KMS-11 (cell line): ENCODE measurements around the gene PTPRN2.
"Not testable (repeated sequence)": the region's sequence is repeated elsewhere in the genome, so short reads cannot be mapped to it uniquely, and the experiment has no call there.

Source experiments
- H2AFZ ChIP-seq: fragments of 200-600 bp; sonication (generic); 2 replicates; pipeline ENCODE4 v1.6.1; 2016; ENCODE audit warnings: antibody characterized with exemption, mixed run types, low read depth
- H3K27ac ChIP-seq: fragments of 200-600 bp; sonication (generic); 2 replicates; pipeline ENCODE4 v1.6.1; 2016; ENCODE audit warnings: mild to moderate bottlenecking, mixed run types
- H3K27me3 ChIP-seq: fragments of 200-600 bp; sonication (generic); 2 replicates; pipeline ENCODE4 v1.6.1; 2017; ENCODE audit warnings: mild to moderate bottlenecking, low read depth, mixed run types, moderate library complexity; ENCODE audit not compliant: insufficient read depth
- H3K36me3 ChIP-seq: fragments of 200-600 bp; sonication (generic); 2 replicates; pipeline ENCODE4 v1.6.1; 2017; ENCODE audit warnings: mild to moderate bottlenecking, mixed run types; ENCODE audit not compliant: insufficient read depth
- H3K4me1 ChIP-seq: fragments of 200-600 bp; sonication (generic); 2 replicates; pipeline ENCODE4 v1.6.1; 2016; ENCODE audit warnings: mild to moderate bottlenecking, low read depth, mixed run types; ENCODE audit not compliant: poor library complexity, severe bottlenecking
- H3K4me2 ChIP-seq: fragments of 200-600 bp; sonication (generic); 2 replicates; pipeline ENCODE4 v1.7.0; 2016; ENCODE audit warnings: mild to moderate bottlenecking, mixed run types
- H3K4me3 ChIP-seq: fragments of 200-600 bp; sonication (generic); IDR thresholded peaks from 2 replicates; pipeline ENCODE4 v1.6.1; 2017; ENCODE audit warnings: low read depth, low read length, mixed read lengths; ENCODE audit not compliant: insufficient read depth
- H3K79me2 ChIP-seq: fragments of 200-600 bp; sonication (generic); 2 replicates; pipeline ENCODE4 v1.6.1; 2016; ENCODE audit warnings: low read depth, mixed run types; ENCODE audit not compliant: insufficient read depth
- H3K9ac ChIP-seq: fragments of 200-600 bp; sonication (generic); 2 replicates; pipeline ENCODE4 v1.6.1; 2016; ENCODE audit warnings: mild to moderate bottlenecking, mixed run types
- H4K20me1 ChIP-seq: fragments of 200-600 bp; sonication (generic); 2 replicates; pipeline ENCODE4 v1.6.1; 2016; ENCODE audit warnings: mild to moderate bottlenecking, mixed run types; ENCODE audit not compliant: insufficient read depth
- CTCF ChIP-seq: fragments of 200-600 bp; sonication (generic); conservative IDR thresholded peaks from 2 replicates; pipeline ENCODE4 v1.6.1; 2017; ENCODE audit warnings: low read depth, mild to moderate bottlenecking, antibody characterized with exemption, low read length, moderate library complexity, mixed read lengths

Gene PTPRN2

GRCh38 chr7:158206341-158206740 lies 381.3 kb downstream of the PTPRN2 start:
- Histone ChIP-seq H3K79me2 (no peaks in the 10 kb centered on the region), H4K20me1 (no peaks in the 10 kb centered on the region), H3K4me2 (no peak overlapping the region), H3K36me3 (no peaks in the 10 kb centered on the region), H3K27ac (no peak overlapping the region), H2AFZ (no peak overlapping the region), H3K9ac (no peak overlapping the region), H3K4me3 (no peak overlapping the region), H3K27me3 (no peaks in the 10 kb centered on the region), H3K4me1 (no peaks in the 10 kb centered on the region)
- TF ChIP-seq CTCF: no peak

GRCh38 chr7:158204453-158204852 lies 383.2 kb downstream of the PTPRN2 start:
- no peaks in the 10 kb centered on the region for H4K20me1 ChIP-seq

GRCh38 chr7:158203948-158204347 lies 383.7 kb downstream of the PTPRN2 start:
- not testable (repeated sequence) for H2AFZ ChIP-seq, H3K9ac ChIP-seq, H3K27me3 ChIP-seq, H3K79me2 ChIP-seq, H3K36me3 ChIP-seq, H3K4me2 ChIP-seq, H3K27ac ChIP-seq, H3K4me1 ChIP-seq, H3K4me3 ChIP-seq, H4K20me1 ChIP-seq

More at GRCh38 chr7:158204453-158204852, 383.2 kb downstream of the PTPRN2 start:
- Histone ChIP-seq H3K27ac (no peak overlapping the region), H3K4me3 (no peak overlapping the region), H2AFZ (no peak overlapping the region), H3K4me1 (no peaks in the 10 kb centered on the region), H3K79me2 (no peaks in the 10 kb centered on the region), H3K4me2 (no peak overlapping the region), H3K27me3 (no peaks in the 10 kb centered on the region), H3K36me3 (no peaks in the 10 kb centered on the region), H3K9ac (no peak overlapping the region)
- no peak for TF ChIP-seq CTCF

- no peaks in the 10 kb centered on the region for H3K79me2 ChIP-seq
- H3K36me3 ChIP-seq: no peaks in the 10 kb centered on the region
- no peaks in the 10 kb centered on the region for H4K20me1 ChIP-seq
- H3K9ac ChIP-seq: no peak overlapping the region
- no peaks in the 10 kb centered on the region for H3K4me1 ChIP-seq
- H3K4me2 ChIP-seq: no peak overlapping the region
- no peak overlapping the region for H3K4me3 ChIP-seq
- no peak overlapping the region for H2AFZ ChIP-seq
- H3K27ac ChIP-seq: no peak overlapping the region
- no peak for TF ChIP-seq CTCF
- peaks cover 8% of the 10 kb centered on the region; the same call in 1 of the 2 replicates for H3K27me3 ChIP-seq
Measured at GRCh38 chr7:158194365-158194900, 393.2 kb downstream of the PTPRN2 start.

GRCh38 chr7:158193446-158193845 lies 394.2 kb downstream of the PTPRN2 start:
- Histone ChIP-seq H3K36me3 (no peaks in the 10 kb centered on the region), H2AFZ (no peak overlapping the region), H3K9ac (no peak overlapping the region), H4K20me1 (no peaks in the 10 kb centered on the region), H3K27me3 (peaks cover 8% of the 10 kb centered on the region; the same call in 1 of the 2 replicates), H3K4me3 (no peak overlapping the region), H3K4me1 (no peaks in the 10 kb centered on the region), H3K79me2 (no peaks in the 10 kb centered on the region), H3K4me2 (no peak overlapping the region), H3K27ac (no peak overlapping the region)
- TF ChIP-seq CTCF: no peak
